H1 (cell line): Measurements from ENCODE around the gene KIF5C.

Experiments used
- POLR2A ChIP-seq, 2 experiments: IDR thresholded peaks; 1 replicate in 1 of 2; 2 replicates in 1 of 2; pipeline ENCODE4 v1.6.1; 2011; ENCODE audit warnings: low read depth in 2 of 2, low read length in 2 of 2, mild to moderate bottlenecking in 2 of 2; ENCODE audit errors: control extremely low read depth in 1 of 2
- POLR2AphosphoS5 ChIP-seq: IDR thresholded peaks from 2 replicates; pipeline ENCODE4 v1.6.1; 2011; ENCODE audit warnings: low read depth, low read length
- YY1 ChIP-seq: IDR thresholded peaks from 2 replicates; pipeline ENCODE4 v1.6.1; 2011; ENCODE audit warnings: low read depth, mild to moderate bottlenecking, low read length
- TF ChIP-seq, protein P1 (sequence below), 3 experiments: IDR thresholded peaks; 1 replicate in 2 of 3; 2 replicates in 1 of 3; pipeline versions ENCODE4 v1.5.1 to v1.6.1; 2011; ENCODE audit warnings: low read length in 3 of 3, mild to moderate bottlenecking in 3 of 3, inconsistent platforms in 2 of 3, low read depth in 1 of 3, moderate library complexity in 1 of 3; ENCODE audit not compliant: insufficient read depth in 1 of 3; ENCODE audit errors: control extremely low read depth in 1 of 3

DNA sequence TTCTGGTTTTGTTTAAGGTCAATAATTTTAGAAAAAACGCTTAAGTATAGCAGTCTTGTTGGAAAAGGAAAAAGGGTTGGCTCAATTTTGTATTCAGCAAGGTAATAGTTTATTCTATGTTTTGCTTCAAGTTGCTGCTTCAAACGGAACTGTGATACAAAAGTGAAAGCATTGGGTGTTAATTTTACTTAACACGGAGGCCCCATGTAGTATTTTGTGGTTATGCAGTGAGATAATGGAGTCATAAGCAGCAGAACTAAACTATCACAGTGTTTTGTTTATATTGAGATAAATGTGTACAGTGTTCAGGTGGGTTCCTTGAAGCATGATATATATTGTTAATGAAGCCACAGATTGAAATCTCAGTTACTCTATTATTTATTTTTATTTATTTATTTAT, 96.5 kb downstream of the KIF5C start:
- TF ChIP-seq, protein P1, sequence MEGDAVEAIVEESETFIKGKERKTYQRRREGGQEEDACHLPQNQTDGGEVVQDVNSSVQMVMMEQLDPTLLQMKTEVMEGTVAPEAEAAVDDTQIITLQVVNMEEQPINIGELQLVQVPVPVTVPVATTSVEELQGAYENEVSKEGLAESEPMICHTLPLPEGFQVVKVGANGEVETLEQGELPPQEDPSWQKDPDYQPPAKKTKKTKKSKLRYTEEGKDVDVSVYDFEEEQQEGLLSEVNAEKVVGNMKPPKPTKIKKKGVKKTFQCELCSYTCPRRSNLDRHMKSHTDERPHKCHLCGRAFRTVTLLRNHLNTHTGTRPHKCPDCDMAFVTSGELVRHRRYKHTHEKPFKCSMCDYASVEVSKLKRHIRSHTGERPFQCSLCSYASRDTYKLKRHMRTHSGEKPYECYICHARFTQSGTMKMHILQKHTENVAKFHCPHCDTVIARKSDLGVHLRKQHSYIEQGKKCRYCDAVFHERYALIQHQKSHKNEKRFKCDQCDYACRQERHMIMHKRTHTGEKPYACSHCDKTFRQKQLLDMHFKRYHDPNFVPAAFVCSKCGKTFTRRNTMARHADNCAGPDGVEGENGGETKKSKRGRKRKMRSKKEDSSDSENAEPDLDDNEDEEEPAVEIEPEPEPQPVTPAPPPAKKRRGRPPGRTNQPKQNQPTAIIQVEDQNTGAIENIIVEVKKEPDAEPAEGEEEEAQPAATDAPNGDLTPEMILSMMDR (IDR thresholded peaks at IDR 0.05; ENCODE audit: control extremely low read depth in 1 of 3, insufficient read depth in 1 of 3, low read depth in 1 of 3, low read length in 3 of 3): no peak
- TF ChIP-seq POLR2AphosphoS5 (no peak), POLR2A (IDR thresholded peaks at IDR 0.05; ENCODE audit: control extremely low read depth in 1 of 2, low read depth in 2 of 2, low read length in 2 of 2) (no peak), YY1 (no peak)
